ENCODE measurements around the gene RAB5IF.

- TF ChIP-seq POLR2AphosphoS5 (IDR thresholded peaks at IDR 0.05; ENCODE audit: borderline replicate concordance, low read depth, low read length) (no peak), EZH2 (IDR thresholded peaks at IDR 0.05) (no peak), FOXP2 (optimal IDR thresholded peaks at IDR 0.05; ENCODE audit: control extremely low read depth, extremely low read length, insufficient read depth) (no peak)
Measured at GRCh38 chr20:36579996-36580545, 25.5 kb upstream of the RAB5IF start.
